ENCODE measurements around the gene DDA1. TPM values are rescaled to one million over a fixed set of nuclear protein-coding genes. Genes with fewer than 3 reads are reported as not detected.
A peak's percentile ranks its signal among the peaks of the same experiment; 100 is the strongest.

DDA1 gene
- total and polyA plus RNA-seq, 10 of the 15 experiments (the other 5 are each of a cell fraction or from before 2014, with no cell fraction given) = 0.76 to 71.0 (median 39.4) TPM

DNA sequence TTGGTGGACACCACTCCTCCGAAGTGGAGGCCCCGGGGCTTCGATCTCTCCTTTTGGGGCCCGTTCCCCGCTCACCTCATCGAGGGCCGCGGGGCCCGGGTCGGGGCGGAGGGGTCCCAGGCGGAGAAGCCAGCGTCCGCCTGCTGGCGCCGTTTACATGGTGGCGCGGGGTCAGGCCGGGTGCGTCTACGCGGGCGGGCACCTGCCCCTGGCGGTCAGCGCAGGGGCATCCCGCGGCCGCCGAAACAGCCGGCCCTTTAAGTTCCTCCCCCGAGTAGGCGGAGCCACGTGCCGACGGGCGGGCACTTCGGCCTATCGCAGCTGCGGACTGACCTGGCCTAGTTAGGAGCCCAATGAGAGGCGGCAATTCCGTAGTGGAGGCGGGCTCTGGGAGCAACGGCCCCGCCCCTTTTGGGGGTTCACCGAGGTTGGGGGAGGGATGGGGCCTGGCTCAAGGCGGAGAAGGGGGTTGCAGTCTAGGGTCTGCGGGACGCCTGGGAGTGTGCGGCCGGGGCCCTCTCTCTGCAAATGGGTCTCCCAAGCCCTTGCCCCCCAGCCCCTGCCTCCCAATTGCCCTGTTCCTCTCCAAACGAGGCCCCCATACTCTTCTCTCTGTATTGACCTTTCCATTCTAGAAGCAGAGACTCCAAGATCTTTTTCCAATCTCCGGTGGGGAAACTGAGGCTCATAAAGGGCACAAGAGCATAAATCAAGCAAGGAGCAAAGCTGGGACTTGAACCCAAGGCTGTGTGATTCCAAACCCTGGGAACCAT is 6.0 kb upstream of the DDA1 start, which contains the start of gene ABHD8:
Gene ABHD8 (minus strand): TSS at position 259 of the 773 bp plus-strand sequence. CDS start 1,809 bp downstream, outside the sequence.
- H4K20me1 ChIP-seq (ENCODE audit: control insufficient read depth, insufficient read depth) = no peaks in the 10 kb centered on the region
- BruUV-seq (replicated peaks) = no TSS peak
- H3K27me3 ChIP-seq (replicated peaks in 1 of 2; ENCODE audit: control insufficient read depth in 2 of 2, insufficient read depth in 2 of 2, low read length in 1 of 2) = no peaks in the 10 kb centered on the region
- peak within 1 kb of the TSS; percentile 96 for H3K4me3 ChIP-seq
- SMC1A ChIA-PET (ENCODE audit: uncharacterized antibody, unreplicated experiment) = interaction anchor here (0.7 to 1.7 kb wide), 6 partner anchors 11 to 229 kb away, joined by 3 to 4 read pairs (median 3); partner anchors contain the start of genes BABAM1 and USE1
- ATAC-seq (peak; percentile 89), FAIRE-seq (peak; percentile 73), DNase-seq (ENCODE audit: low read depth, low spot score) (peak; percentile 72)
- peak within 1 kb of the TSS; percentile 97 for H3K4me2 ChIP-seq (ENCODE audit: control insufficient read depth, insufficient read depth)
- H3K36me3 ChIP-seq (ENCODE audit: control insufficient read depth in 2 of 2, insufficient read depth in 2 of 2, low read length in 1 of 2) = no peaks in the 10 kb centered on the region
- peaks cover 11% of the 10 kb centered on the region for H3K79me2 ChIP-seq (ENCODE audit: control insufficient read depth, insufficient read depth, low read length)
- CTCF ChIA-PET = interaction anchor here (0.7 to 5.0 kb wide), 9 partner anchors 10 to 236 kb away, joined by 3 to 43 read pairs (median 4); partner anchors contain the start of genes ANO8, BABAM1 and CCDC194
- RAD21 ChIA-PET (ENCODE audit: unreplicated experiment) = interaction anchor here (0.7 to 1.5 kb wide), 6 partner anchors 9 to 86 kb away, joined by 3 to 7 read pairs (median 4); partner anchors contain the start of gene BABAM1
- no peaks in the 10 kb centered on the region; the same call in 2 of the 3 replicates for H3K9me3 ChIP-seq (replicated peaks; ENCODE audit: control insufficient read depth, insufficient read depth, low read length)
- POLR2A ChIA-PET = interaction anchor here (0.8 to 2.9 kb wide), 6 partner anchors 11 to 103 kb away, joined by 3 to 12 read pairs (median 4); partner anchors contain the start of genes ANO8, BABAM1, BST2 and OCEL1
- peak within 1 kb of the TSS; percentile 70 for H2AFZ ChIP-seq (ENCODE audit: control insufficient read depth, low read depth, low read length)
- intact Hi-C loops (cut with micrococcal nuclease; ENCODE audit: unreplicated experiment) = loop anchor here (10.0 kb wide), 1 partner anchor 409 kb away; no protein-coding TSS in a partner anchor
- in situ Hi-C loops (cut with MboI) = no loop called here
- peak within 1 kb of the TSS; percentile 69 for H3K27ac ChIP-seq (ENCODE audit: control insufficient read depth, insufficient read depth)
- H3K4me1 ChIP-seq (ENCODE audit: control insufficient read depth, insufficient read depth, low read length) = peaks cover 16% of the 10 kb centered on the region
- 1% methylated on average over 52 of the region's 52 CpGs for WGBS (ENCODE audit: insufficient coverage, insufficient replicate concordance, low lambda C conversion rate, missing lambda C conversion rate)
- peak within 1 kb of the TSS; percentile 73 for H3K9ac ChIP-seq (ENCODE audit: control insufficient read depth, insufficient read depth, low read length)
- TF ChIP-seq, protein P1, sequence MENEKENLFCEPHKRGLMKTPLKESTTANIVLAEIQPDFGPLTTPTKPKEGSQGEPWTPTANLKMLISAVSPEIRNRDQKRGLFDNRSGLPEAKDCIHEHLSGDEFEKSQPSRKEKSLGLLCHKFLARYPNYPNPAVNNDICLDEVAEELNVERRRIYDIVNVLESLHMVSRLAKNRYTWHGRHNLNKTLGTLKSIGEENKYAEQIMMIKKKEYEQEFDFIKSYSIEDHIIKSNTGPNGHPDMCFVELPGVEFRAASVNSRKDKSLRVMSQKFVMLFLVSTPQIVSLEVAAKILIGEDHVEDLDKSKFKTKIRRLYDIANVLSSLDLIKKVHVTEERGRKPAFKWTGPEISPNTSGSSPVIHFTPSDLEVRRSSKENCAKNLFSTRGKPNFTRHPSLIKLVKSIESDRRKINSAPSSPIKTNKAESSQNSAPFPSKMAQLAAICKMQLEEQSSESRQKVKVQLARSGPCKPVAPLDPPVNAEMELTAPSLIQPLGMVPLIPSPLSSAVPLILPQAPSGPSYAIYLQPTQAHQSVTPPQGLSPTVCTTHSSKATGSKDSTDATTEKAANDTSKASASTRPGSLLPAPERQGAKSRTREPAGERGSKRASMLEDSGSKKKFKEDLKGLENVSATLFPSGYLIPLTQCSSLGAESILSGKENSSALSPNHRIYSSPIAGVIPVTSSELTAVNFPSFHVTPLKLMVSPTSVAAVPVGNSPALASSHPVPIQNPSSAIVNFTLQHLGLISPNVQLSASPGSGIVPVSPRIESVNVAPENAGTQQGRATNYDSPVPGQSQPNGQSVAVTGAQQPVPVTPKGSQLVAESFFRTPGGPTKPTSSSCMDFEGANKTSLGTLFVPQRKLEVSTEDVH (IDR thresholded peaks at IDR 0.05; ENCODE audit: low read depth, partially characterized antibody) = no peak
- peak; percentile 39; the same call in 1 of the 2 replicates for TF ChIP-seq SPI1 (IDR thresholded peaks at IDR 0.05; ENCODE audit: borderline replicate concordance, insufficient read depth, low read depth, low read length)
- TF ChIP-seq IRF4 (IDR thresholded peaks at IDR 0.05; ENCODE audit: low read depth, low read length) = 0 out of 2 replicates have a peak, but pooled peaks have one; percentile 19
- TF ChIP-seq NR2C1 (IDR thresholded peaks at IDR 0.05) = 0 out of 2 replicates have a peak, but pooled peaks have one; percentile 29
- peak; percentile 64; the same call in 1 of the 2 replicates for TF ChIP-seq GATAD2B (conservative IDR thresholded peaks at IDR 0.05; ENCODE audit: low read depth)
- no peak for TF ChIP-seq GABPA (IDR thresholded peaks at IDR 0.05; ENCODE audit: low read depth)
- TF ChIP-seq RB1 (IDR thresholded peaks at IDR 0.05; ENCODE audit: borderline replicate concordance) = peak; percentile 70; the same call in 1 of the 2 replicates
- TF ChIP-seq, protein P2, sequence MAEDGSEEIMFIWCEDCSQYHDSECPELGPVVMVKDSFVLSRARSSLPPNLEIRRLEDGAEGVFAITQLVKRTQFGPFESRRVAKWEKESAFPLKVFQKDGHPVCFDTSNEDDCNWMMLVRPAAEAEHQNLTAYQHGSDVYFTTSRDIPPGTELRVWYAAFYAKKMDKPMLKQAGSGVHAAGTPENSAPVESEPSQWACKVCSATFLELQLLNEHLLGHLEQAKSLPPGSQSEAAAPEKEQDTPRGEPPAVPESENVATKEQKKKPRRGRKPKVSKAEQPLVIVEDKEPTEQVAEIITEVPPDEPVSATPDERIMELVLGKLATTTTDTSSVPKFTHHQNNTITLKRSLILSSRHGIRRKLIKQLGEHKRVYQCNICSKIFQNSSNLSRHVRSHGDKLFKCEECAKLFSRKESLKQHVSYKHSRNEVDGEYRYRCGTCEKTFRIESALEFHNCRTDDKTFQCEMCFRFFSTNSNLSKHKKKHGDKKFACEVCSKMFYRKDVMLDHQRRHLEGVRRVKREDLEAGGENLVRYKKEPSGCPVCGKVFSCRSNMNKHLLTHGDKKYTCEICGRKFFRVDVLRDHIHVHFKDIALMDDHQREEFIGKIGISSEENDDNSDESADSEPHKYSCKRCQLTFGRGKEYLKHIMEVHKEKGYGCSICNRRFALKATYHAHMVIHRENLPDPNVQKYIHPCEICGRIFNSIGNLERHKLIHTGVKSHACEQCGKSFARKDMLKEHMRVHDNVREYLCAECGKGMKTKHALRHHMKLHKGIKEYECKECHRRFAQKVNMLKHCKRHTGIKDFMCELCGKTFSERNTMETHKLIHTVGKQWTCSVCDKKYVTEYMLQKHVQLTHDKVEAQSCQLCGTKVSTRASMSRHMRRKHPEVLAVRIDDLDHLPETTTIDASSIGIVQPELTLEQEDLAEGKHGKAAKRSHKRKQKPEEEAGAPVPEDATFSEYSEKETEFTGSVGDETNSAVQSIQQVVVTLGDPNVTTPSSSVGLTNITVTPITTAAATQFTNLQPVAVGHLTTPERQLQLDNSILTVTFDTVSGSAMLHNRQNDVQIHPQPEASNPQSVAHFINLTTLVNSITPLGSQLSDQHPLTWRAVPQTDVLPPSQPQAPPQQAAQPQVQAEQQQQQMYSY (CRISPR knock-in tag; IDR thresholded peaks at IDR 0.05) = no peak
- TF ChIP-seq NFIC (IDR thresholded peaks at IDR 0.05; ENCODE audit: low read depth, low read length) = no peak
- TF ChIP-seq, protein P3, sequence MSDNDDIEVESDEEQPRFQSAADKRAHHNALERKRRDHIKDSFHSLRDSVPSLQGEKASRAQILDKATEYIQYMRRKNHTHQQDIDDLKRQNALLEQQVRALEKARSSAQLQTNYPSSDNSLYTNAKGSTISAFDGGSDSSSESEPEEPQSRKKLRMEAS (IDR thresholded peaks at IDR 0.05; ENCODE audit: low read depth, low read length) = peak; percentile 33; the same call in 1 of the 2 replicates
- TF ChIP-seq, protein P4, sequence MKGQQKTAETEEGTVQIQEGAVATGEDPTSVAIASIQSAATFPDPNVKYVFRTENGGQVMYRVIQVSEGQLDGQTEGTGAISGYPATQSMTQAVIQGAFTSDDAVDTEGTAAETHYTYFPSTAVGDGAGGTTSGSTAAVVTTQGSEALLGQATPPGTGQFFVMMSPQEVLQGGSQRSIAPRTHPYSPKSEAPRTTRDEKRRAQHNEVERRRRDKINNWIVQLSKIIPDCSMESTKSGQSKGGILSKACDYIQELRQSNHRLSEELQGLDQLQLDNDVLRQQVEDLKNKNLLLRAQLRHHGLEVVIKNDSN (IDR thresholded peaks at IDR 0.05; ENCODE audit: borderline replicate concordance, extremely low read length, insufficient read depth, low read depth, low read length) = peak; percentile 74
- TF ChIP-seq SP1 (IDR thresholded peaks at IDR 0.05; ENCODE audit: low read depth, low read length) = peak; percentile 99
- no peak for TF ChIP-seq JUNB (IDR thresholded peaks at IDR 0.05)
- TF ChIP-seq CREM (IDR thresholded peaks at IDR 0.05; ENCODE audit: low read depth) = peak; percentile 67

All from GM12878 (cell line).